Left lung (tissue), 10 donors: ENCODE measurements around the gene H2BW1. TPM values are rescaled to one million over a fixed set of nuclear protein-coding genes. Genes with fewer than 3 reads are reported as not detected.
"Not testable (repeated sequence)": the region's sequence is repeated elsewhere in the genome, so short reads cannot be mapped to it uniquely, and the experiment has no call there.

Experiments used
- ATAC-seq: fragments of 200-7000 bp; cut with Tn5 transposase; one replicate; pipeline ENCODE4 v1.9.1; 2020; ENCODE audit warnings: moderate library complexity
- DNase-seq, 4 donors: peaks; one replicate each; pipeline ENCODE4 v3.0.0-alpha.2; 2013 to 2020
- H3K27ac ChIP-seq, 2 donors: fragments of 200-600 bp; sonication (generic) in 1 of 2; one replicate each; pipeline versions ENCODE4 v1.5.0 to v1.8.0; 2020 to 2021
- H3K27me3 ChIP-seq, 2 donors: fragments of 200-600 bp; sonication (generic) in 1 of 2; one replicate each; pipeline versions ENCODE4 v1.5.0 to v1.8.0; 2020 to 2021
- H3K36me3 ChIP-seq, 2 donors: fragments of 200-600 bp; sonication (generic) in 1 of 2; one replicate each; pipeline versions ENCODE4 v1.5.0 to v1.8.0; 2020 to 2021
- H3K4me1 ChIP-seq, 2 donors: fragments of 200-600 bp; one replicate each; pipeline ENCODE4 v1.8.0; 2021
- H3K4me3 ChIP-seq, 2 donors: fragments of 200-600 bp; sonication (generic) in 1 of 2; one replicate each; pipeline versions ENCODE4 v1.5.0 to v1.8.0; 2020 to 2021; ENCODE audit warnings: mild to moderate bottlenecking in 1 of 2
- H3K9me3 ChIP-seq, 2 donors: fragments of 200-600 bp; sonication (generic) in 1 of 2; one replicate each; pipeline versions ENCODE4 v1.5.0 to v1.8.0; 2020 to 2021
- intact Hi-C, 2 donors: fragments of 100-400 bp; cut with DNase I; formaldehyde crosslinking; loops; one replicate each; pipeline versions ENCODE4 v1.11.2 to v1.14.2; 2022
- polyA plus RNA-seq, 6 donors: library from polyadenylated mRNA; unstranded; fragments of 120-200 nt; gene quantifications; one replicate each; pipeline ENCODE4 v1.2.1, GENCODE V29; 2013; ENCODE audit not compliant: insufficient read length in 6 of 6
- total RNA-seq, 2 donors: library from RNA; stranded (reverse); fragmentation: NEBNext Ultra II Directional; extraction: Animal tissue kit (Norgen Biotek cat#: 25700); gene quantifications; one replicate each; pipeline ENCODE4 v1.2.1, GENCODE V29; 2021
- TF ChIP-seq, protein P1 (sequence below), 2 donors: fragments of 200-600 bp; sonication (generic) in 1 of 2; IDR thresholded peaks; one replicate each; pipeline versions ENCODE4 v1.5.0 to v1.8.0; 2021; ENCODE audit warnings: antibody characterized with exemption in 2 of 2
- donor health status: DM: no; HTN: yes; CAD: no.
- donor health status: DM: no; HTN: no; CAD: no.

H2BW1 gene
- total and polyA plus RNA-seq, 8 donors, result not detected

DNA sequence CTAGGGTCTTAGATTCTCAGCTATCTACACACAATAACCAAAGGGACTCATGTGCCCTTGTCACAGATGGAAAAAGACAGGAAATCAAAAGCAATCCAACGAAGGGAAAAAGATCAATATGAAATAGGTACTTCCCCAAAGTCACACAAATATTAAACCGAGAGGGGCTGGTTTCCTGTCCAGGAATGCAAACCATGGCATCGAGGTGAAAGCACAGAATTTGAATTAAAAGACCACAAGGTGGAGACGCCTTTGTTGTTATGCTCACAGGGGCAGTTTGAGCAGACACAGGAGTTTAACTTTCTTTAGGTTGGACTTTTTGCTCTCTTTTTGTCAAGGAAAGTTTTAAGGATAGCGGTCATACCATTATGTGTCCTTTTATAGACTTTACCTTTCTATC lies 14.3 kb downstream of the H2BW1 start:
- DNase-seq (no peak), ATAC-seq (no peak)
- Histone ChIP-seq H3K4me3 (no peak overlapping the region), H3K27me3 (no peaks in the 10 kb centered on the region), H3K9me3 (no peaks in the 10 kb centered on the region), H3K4me1 (no peaks in the 10 kb centered on the region), H3K27ac (no peak overlapping the region), H3K36me3 (no peaks in the 10 kb centered on the region)
- TF ChIP-seq, protein P1, sequence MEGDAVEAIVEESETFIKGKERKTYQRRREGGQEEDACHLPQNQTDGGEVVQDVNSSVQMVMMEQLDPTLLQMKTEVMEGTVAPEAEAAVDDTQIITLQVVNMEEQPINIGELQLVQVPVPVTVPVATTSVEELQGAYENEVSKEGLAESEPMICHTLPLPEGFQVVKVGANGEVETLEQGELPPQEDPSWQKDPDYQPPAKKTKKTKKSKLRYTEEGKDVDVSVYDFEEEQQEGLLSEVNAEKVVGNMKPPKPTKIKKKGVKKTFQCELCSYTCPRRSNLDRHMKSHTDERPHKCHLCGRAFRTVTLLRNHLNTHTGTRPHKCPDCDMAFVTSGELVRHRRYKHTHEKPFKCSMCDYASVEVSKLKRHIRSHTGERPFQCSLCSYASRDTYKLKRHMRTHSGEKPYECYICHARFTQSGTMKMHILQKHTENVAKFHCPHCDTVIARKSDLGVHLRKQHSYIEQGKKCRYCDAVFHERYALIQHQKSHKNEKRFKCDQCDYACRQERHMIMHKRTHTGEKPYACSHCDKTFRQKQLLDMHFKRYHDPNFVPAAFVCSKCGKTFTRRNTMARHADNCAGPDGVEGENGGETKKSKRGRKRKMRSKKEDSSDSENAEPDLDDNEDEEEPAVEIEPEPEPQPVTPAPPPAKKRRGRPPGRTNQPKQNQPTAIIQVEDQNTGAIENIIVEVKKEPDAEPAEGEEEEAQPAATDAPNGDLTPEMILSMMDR (IDR thresholded peaks at IDR 0.05), result no peak
- intact Hi-C loops, result no loop called here

DNA sequence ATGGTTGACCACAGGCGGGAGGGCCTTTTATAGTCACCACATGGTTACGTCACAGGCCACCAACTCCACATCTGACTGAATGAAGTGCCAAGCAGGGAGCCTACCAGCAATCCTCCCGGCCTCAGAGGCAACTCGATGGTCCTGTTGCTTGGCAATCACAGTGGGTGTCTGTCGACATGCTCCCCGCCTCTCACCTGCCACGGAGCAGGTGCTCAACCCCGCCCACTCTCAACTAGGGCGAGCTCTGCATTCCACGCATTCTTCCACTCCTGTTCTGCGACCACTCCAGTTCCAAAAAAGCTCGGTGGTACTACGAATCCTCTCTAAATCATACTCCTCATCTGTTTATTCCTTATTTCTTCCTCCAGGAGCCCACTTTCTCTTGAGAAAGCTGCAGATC lies 30.0 kb downstream of the H2BW1 start:
- H3K4me1 ChIP-seq, H3K9me3 ChIP-seq, H3K4me3 ChIP-seq, DNase-seq, intact Hi-C loops, H3K27me3 ChIP-seq, H3K27ac ChIP-seq, H3K36me3 ChIP-seq: not testable (repeated sequence)
- peak; percentile 54 for ATAC-seq

DNA sequence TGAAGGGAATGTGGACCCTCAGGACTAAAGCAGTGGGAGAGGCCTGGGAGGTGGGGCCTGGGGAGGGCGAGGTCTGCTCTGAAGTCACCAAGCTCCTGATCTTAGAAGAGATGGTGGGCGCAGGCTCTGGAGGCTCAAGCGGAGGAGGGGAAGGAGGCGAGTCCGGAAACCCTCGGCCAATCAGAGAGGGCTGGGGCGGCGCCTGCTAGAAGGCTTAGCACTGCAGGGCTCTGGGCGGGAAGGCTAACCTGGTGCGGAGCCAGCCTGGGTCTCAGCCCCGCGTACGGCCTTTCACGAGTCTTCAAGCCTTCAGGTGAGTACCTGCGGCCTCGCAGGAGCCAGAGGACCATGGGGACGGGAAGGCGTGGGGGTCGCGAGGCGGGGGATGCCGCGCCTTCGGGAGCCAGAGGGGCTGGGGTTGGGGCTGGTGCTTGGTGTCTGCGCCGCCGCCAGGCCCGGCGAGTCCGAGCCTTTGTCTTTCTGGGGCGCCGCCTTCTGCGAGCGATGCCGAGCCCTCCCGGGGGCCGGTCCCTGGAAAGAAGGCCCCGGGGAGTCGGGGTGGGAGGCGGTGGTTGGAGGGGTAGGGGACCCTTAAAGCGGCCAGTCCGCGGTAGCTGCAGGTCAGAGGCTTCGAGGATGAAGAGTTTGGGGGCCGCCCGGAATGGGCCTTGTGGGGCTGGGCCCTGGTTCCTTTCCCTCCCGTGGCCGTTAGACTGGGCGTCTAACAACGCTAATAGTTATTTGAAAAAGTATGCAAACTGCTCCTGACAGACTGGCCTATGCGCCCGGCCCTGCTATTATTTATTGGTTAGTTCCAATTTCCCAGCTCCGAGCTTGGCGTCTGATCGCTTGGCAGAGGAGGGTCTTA lies 50.9 kb downstream of the H2BW1 start, which contains the start of gene TMSB15B:
TMSB15B (plus strand) TSS at position 217 of the 868 bp plus-strand sequence.
- H3K4me1 ChIP-seq, H3K36me3 ChIP-seq, H3K27me3 ChIP-seq, intact Hi-C loops, DNase-seq, H3K4me3 ChIP-seq, H3K27ac ChIP-seq, H3K9me3 ChIP-seq: not testable (repeated sequence)
- peak; percentile 98 for ATAC-seq

Other genes with a start within 250 kb of the H2BW1 start
- gene PLP1, start 236.9 kb downstream of the H2BW1 start, total RNA-seq, result under 1 TPM; 0.08 to 0.12 TPM
- 10 to 100 TPM in 5 of 6 donors, 1 to 10 TPM in 1; 9.6 to 22.2 (median 15.5) TPM for gene PLP1, start 236.9 kb downstream of the H2BW1 start, polyA plus RNA-seq
- gene RAB9B, start 181.5 kb downstream of the H2BW1 start, total RNA-seq, result 1 to 10 TPM in 1 of 2 donors, under 1 TPM in 1; 0.93 to 1.6 TPM
- gene RAB9B, start 181.5 kb downstream of the H2BW1 start, polyA plus RNA-seq, result 1 to 10 TPM; 2.8 to 3.4 (median 3.0) TPM
- gene TMSB15B, start 51.1 kb downstream of the H2BW1 start, total RNA-seq, result 1 to 10 TPM; 1.3 to 5.1 TPM
- gene TMSB15B, start 51.1 kb downstream of the H2BW1 start, polyA plus RNA-seq, result 10 to 100 TPM; 25.5 to 40.2 (median 30.8) TPM
- gene H2BW2, start 26.2 kb upstream of the H2BW1 start, total RNA-seq, result not detected
- gene H2BW2, start 26.2 kb upstream of the H2BW1 start, polyA plus RNA-seq, result 1 to 10 TPM; 1.1 to 2.0 (median 1.4) TPM
- 1 to 10 TPM; 1.0 to 2.8 TPM for gene TMSB15C, start 62.5 kb upstream of the H2BW1 start, total RNA-seq
- gene TMSB15C, start 62.5 kb upstream of the H2BW1 start, polyA plus RNA-seq, result 10 to 100 TPM; 21.9 to 28.6 (median 24.9) TPM
- gene ZCCHC18, start 98.8 kb upstream of the H2BW1 start, total RNA-seq, result 1 to 10 TPM in 1 of 2 donors, under 1 TPM in 1; 0.42 to 1.4 TPM
- gene ZCCHC18, start 98.8 kb upstream of the H2BW1 start, polyA plus RNA-seq, result 1 to 10 TPM; 4.4 to 5.7 (median 5.1) TPM
- gene SLC25A53, start 143.3 kb upstream of the H2BW1 start, total RNA-seq, result 10 to 100 TPM in 1 of 2 donors, 1 to 10 TPM in 1; 9.1 to 10.1 TPM
- gene SLC25A53, start 143.3 kb upstream of the H2BW1 start, polyA plus RNA-seq, result 10 to 100 TPM; 12.0 to 17.2 (median 14.7) TPM
- 10 to 100 TPM; 16.5 to 19.1 TPM for gene FAM199X, start 152.7 kb upstream of the H2BW1 start, total RNA-seq
- 10 to 100 TPM; 23.4 to 29.3 (median 27.3) TPM for gene FAM199X, start 152.7 kb upstream of the H2BW1 start, polyA plus RNA-seq
- not detected for gene ESX1, start 241.2 kb upstream of the H2BW1 start, total RNA-seq
- gene ESX1, start 241.2 kb upstream of the H2BW1 start, polyA plus RNA-seq, result not detected